Calu3 (cell line): ENCODE measurements around the gene TBCB. TPM values are rescaled to one million over a fixed set of nuclear protein-coding genes. Genes with fewer than 3 reads are reported as not detected.

Experiments used
- BruUV-seq: library from RNA; stranded (reverse); fragments of 400-500 nt; replicated peaks from 2 replicates; lab custom pipeline; 2021; lab: Mats Ljungman, UMichigan
- CTCF ChIA-PET: fragments of 300-600 bp; sonication (Branson Sonifier 250); formaldehyde crosslinking; loops from one replicate; lab custom pipeline; 2022; ENCODE audit warnings: antibody characterized with exemption; lab: Charles Lee
- DNase-seq: peaks from one replicate; pipeline ENCODE4 v3.0.0; 2022
- H3K27ac Mint-ChIP-seq: one replicate; pipeline ENCODE4 v1.8.0; 2022; ENCODE audit warnings: mixed read lengths; ENCODE audit not compliant: unreplicated experiment
- H3K27me3 Mint-ChIP-seq: one replicate; pipeline ENCODE4 v1.8.0; 2022; ENCODE audit warnings: mixed read lengths; ENCODE audit not compliant: unreplicated experiment
- H3K36me3 Mint-ChIP-seq: one replicate; pipeline ENCODE4 v1.8.0; 2022; ENCODE audit warnings: mild to moderate bottlenecking, moderate library complexity, mixed read lengths; ENCODE audit not compliant: insufficient read depth, unreplicated experiment
- H3K4me1 Mint-ChIP-seq: one replicate; pipeline ENCODE4 v1.8.0; 2022; ENCODE audit warnings: mild to moderate bottlenecking, low read depth, mixed read lengths; ENCODE audit not compliant: unreplicated experiment
- H3K4me3 Mint-ChIP-seq: one replicate; pipeline ENCODE4 v1.8.0; 2022; ENCODE audit warnings: mild to moderate bottlenecking, low read depth, moderate library complexity, mixed read lengths; ENCODE audit not compliant: unreplicated experiment
- H3K9me3 Mint-ChIP-seq: one replicate; pipeline ENCODE4 v1.8.0; 2022; ENCODE audit warnings: low read depth, mixed read lengths; ENCODE audit not compliant: unreplicated experiment
- intact Hi-C: fragments of 100-400 bp; cut with micrococcal nuclease; formaldehyde crosslinking; loops from one replicate; pipeline ENCODE4 v1.10.0; 2022; ENCODE audit not compliant: unreplicated experiment
- total RNA-seq: library from RNA; stranded (reverse); gene quantifications from 2 replicates; pipeline ENCODE4 v1.2.3, GENCODE V29; 2022
- TF ChIP-seq, protein P1 (sequence below): fragments of 200-600 bp; IDR thresholded peaks from one replicate; pipeline ENCODE4 v1.8.0; 2022; ENCODE audit warnings: antibody characterized with exemption; ENCODE audit not compliant: unreplicated experiment

Gene TBCB
- total RNA-seq, 1 experiment from 2014 or later = 210 TPM

DNA sequence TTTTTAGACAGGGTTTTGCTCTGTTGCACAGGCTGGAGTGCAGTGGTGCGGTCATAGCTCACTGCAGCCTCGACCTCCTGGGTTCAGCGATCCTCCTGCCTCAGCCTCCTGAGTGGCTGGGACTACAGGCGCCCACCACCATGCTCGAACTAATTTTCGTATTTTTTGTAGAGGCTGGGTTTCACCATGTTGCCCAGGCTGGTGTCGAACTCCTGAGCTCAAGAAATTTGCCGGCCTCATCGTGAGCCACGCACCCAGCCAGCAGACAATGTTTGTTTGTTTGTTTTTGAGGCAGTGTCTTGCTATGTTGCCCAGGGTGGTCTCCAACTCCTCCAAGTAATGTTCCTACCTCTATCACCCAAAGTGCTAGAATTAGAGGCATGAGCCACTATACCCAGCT, 37.9 kb downstream of the TBCB start:
- no peak for DNase-seq
- CTCF ChIA-PET = interaction anchor here (1.6 kb wide), 1 partner anchor 17 kb away, joined by 6 read pairs; no protein-coding TSS in a partner anchor
- Mint-ChIP-seq H3K27me3 (no peaks in the 10 kb centered on the region), H3K4me1 (peaks cover 18% of the 10 kb centered on the region), H3K4me3 (no peak overlapping the region), H3K36me3 (peaks cover 55% of the 10 kb centered on the region), H3K9me3 (no peaks in the 10 kb centered on the region), H3K27ac (no peak overlapping the region)
- TF ChIP-seq, protein P1, sequence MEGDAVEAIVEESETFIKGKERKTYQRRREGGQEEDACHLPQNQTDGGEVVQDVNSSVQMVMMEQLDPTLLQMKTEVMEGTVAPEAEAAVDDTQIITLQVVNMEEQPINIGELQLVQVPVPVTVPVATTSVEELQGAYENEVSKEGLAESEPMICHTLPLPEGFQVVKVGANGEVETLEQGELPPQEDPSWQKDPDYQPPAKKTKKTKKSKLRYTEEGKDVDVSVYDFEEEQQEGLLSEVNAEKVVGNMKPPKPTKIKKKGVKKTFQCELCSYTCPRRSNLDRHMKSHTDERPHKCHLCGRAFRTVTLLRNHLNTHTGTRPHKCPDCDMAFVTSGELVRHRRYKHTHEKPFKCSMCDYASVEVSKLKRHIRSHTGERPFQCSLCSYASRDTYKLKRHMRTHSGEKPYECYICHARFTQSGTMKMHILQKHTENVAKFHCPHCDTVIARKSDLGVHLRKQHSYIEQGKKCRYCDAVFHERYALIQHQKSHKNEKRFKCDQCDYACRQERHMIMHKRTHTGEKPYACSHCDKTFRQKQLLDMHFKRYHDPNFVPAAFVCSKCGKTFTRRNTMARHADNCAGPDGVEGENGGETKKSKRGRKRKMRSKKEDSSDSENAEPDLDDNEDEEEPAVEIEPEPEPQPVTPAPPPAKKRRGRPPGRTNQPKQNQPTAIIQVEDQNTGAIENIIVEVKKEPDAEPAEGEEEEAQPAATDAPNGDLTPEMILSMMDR = no peak
- intact Hi-C loops = no loop called here
- BruUV-seq = no TSS peak

DNA sequence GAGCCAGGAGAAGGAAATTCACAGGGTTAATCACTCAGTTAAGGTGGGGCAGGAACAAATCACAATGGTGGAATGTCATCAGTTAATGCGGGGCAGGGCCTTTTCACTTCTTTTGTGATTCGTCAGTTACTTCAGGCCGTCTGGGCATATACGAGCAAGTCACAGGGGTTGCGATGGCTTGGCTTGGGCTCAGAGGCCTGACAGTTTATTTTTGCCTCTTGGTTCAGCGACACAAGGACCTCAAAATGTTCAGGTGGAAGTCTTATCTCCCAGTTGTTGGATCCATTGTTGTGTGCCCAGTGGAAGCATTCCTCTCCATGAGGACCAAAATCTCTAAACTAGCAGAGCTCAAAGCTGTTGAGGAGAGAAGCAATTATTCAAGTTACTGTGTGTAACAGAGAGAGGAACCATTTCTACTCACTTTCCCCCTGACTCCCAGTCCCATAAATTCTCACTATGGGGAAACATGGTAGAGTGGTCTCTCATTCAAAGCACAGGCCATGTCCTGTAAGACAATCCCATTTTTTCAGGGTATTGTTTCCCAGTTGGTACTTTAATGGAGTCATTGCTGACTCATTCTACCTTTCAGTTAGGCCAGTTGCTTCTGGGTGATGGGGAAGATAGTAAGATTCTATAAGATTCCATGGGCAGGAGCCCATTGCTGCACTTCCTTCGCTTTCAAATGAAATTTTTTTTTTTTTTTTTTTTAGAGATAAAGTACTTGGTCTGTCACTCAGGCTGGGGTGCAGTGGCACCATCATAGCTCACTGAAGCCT, 45.7 kb downstream of the TBCB start:
- Mint-ChIP-seq H3K4me1 (peaks cover 15% of the 10 kb centered on the region), H3K9me3 (no peaks in the 10 kb centered on the region), H3K36me3 (peaks cover 65% of the 10 kb centered on the region), H3K27ac (no peak overlapping the region), H3K27me3 (no peaks in the 10 kb centered on the region), H3K4me3 (no peak overlapping the region)
- CTCF ChIA-PET = no interaction called here
- no TSS peak for BruUV-seq
- TF ChIP-seq, protein P1 = no peak
- DNase-seq = no peak
- intact Hi-C loops = no loop called here

DNA sequence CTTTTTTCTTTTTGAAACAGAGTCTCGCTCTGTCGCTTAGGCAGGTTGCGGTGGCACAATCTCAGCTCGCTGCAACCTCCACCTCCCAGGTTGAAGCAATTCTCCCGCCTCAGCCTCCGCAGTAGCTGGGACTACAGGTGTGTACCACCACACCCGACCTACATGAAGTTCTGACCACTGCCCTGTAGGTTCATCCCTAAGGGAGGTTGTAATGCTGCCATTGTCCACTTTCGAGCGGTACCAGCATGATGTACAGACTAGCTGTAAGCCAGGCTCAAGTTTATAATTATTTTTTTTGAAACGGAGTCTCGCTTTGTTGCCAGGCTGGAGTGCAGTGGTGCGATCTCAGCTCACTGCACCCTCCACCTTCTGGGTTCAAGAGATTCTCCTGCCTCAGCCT, 48.5 kb downstream of the TBCB start:
- no peak for DNase-seq
- CTCF ChIA-PET = no interaction called here

DNA sequence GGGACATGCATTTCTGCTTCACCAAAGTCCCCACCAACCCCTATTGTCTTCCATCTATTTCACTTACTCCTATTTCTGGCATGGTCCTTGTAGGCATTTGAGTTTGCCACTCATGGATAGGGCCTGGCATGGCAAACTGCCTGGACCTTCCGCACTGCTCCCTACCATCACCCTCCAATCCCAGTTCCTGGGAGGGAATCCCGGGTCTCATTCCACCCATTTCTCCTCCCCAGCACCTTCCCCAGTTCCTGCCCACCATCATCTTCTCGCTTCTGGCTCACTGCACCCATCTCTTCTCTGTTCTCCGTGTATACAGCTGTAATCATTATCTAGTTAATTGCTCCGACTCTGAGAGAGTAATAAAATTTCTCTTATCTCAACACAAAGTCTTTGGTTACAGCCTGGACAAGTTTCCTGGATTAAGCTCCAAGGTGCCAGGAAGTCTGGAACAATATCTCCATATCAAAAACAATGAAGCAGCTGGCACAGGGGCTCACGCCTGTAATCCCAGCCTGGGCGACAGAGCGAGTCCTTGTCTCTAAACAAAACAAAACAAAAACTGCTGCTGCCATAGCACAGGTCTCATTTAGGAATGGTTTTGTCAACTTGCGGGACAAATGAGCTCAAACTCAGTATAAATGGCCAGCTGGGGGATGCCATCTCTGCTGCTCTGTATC, 54.0 kb downstream of the TBCB start:
- no peaks in the 10 kb centered on the region for H3K9me3 Mint-ChIP-seq
- DNase-seq = no peak
- H3K27me3 Mint-ChIP-seq = no peaks in the 10 kb centered on the region
- H3K4me3 Mint-ChIP-seq = no peak overlapping the region
- intact Hi-C loops = no loop called here
- H3K4me1 Mint-ChIP-seq = no peaks in the 10 kb centered on the region
- H3K27ac Mint-ChIP-seq = no peak overlapping the region
- no TSS peak for BruUV-seq
- TF ChIP-seq, protein P1 = no peak
- H3K36me3 Mint-ChIP-seq = peaks cover 43% of the 10 kb centered on the region
- CTCF ChIA-PET = interaction anchor here (0.6 to 1.4 kb wide), 2 partner anchors 18 to 41 kb away, joined by 5 to 9 read pairs; no protein-coding TSS in a partner anchor

More for the DNA sequence above, 48.5 kb downstream of the TBCB start:
- peaks cover 66% of the 10 kb centered on the region for H3K36me3 Mint-ChIP-seq
- intact Hi-C loops = no loop called here
- no peak overlapping the region for H3K4me3 Mint-ChIP-seq
- no peaks in the 10 kb centered on the region for H3K4me1 Mint-ChIP-seq
- no peak overlapping the region for H3K27ac Mint-ChIP-seq
- no peaks in the 10 kb centered on the region for H3K27me3 Mint-ChIP-seq
- no TSS peak for BruUV-seq
- no peaks in the 10 kb centered on the region for H3K9me3 Mint-ChIP-seq
- TF ChIP-seq, protein P1 = no peak
